Activated CD8-positive, alpha-beta memory T cell treated with anti-CD3 and anti-CD28 coated beads for 24 hours (primary cell): ENCODE measurements around the gene MMP2.

ENCODE experiments used
- DNase-seq: peaks from one replicate; pipeline ENCODE4 v3.0.0-alpha.2; 2020

The MMP2 gene

DNA sequence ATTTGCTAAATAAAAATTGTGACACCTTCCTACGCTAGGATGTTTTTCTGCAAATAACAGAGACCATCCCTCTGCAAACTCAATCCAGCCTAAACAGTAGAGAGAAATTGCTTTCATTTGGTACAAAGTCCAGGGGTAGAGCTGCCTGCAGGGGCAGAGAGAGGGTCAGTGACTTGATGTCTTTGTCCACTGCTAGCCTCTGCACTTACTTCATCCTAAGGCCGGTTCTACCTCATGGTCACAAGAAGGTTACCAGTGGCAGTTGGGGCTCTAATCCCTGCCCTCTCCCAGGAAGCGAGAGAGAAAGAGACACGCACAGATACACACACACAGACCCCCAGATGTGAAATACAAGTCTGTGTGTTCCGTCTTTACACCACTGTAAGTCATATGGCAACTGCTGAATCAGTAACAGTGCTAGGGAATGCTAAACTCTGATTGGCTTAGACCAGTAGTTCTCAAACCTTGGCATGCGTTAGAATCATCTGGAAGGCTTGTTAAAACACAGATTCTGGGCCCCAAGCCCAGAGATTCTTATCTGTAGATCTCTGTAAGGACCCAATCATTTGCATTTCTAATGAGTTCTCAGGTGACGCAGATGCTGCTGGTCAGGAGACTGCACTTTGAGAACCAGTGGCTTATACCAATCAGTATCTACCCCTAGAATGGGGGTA, 16.8 kb downstream of the MMP2 start:
- DNase-seq = no peak

DNA sequence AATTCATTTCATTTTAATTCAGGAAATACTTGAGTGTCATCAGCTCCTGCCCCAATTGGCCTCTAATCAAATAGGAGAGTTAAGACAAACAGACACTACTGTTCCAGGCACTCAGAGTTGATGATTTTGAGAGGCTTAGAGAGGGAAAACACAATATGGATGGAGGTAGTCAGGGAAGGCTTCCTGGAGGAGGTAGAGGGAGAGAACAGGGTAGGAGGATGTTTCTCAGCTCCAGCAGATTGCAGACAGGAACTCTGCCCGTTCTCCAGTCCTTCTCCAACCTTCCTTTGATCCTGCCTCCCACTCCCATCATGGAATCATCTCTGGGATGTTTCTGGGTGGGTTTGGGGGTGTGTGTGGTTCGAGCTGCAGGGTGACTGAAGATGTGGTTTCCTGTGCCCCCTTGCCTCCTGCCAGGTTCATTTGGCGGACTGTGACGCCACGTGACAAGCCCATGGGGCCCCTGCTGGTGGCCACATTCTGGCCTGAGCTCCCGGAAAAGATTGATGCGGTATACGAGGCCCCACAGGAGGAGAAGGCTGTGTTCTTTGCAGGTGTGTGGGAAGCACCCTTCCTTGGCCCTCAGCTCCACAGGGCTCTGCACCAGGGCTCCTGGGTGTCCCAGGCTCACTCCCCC, 17.6 kb downstream of the MMP2 start:
- no peak for DNase-seq

DNA sequence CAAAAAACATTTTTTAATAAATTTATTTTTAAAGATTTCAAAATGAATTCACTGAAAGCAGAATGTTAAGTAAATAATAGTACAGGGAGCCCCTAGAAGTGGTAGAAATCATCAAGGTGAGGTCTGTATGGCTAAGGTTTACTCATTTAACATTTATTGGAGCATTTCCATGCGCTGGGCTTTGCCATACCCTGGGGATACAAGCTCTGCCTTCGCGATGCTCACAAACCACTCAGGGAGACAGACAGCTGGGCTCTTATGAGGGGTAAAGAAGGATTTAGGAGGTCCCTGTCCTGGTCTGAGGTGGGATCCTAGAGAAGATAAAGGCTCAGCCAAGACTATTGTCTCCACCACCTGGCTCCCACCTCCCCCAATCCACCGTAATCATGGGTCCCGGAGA, 18.6 kb downstream of the MMP2 start:
- no peak for DNase-seq

DNA sequence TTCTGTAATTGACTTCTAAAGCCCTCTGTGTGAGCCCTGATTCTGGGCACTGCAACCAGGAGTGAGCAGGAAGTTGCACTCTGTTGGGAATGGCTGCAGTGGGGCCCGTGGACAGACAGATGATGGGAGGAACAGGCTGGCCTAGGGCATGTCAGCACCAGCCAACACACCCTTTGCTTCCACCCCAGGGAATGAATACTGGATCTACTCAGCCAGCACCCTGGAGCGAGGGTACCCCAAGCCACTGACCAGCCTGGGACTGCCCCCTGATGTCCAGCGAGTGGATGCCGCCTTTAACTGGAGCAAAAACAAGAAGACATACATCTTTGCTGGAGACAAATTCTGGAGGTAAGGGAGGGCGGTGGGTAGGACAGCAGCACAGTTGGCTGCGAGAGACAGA, 19.1 kb downstream of the MMP2 start:
- DNase-seq = no peak

DNA sequence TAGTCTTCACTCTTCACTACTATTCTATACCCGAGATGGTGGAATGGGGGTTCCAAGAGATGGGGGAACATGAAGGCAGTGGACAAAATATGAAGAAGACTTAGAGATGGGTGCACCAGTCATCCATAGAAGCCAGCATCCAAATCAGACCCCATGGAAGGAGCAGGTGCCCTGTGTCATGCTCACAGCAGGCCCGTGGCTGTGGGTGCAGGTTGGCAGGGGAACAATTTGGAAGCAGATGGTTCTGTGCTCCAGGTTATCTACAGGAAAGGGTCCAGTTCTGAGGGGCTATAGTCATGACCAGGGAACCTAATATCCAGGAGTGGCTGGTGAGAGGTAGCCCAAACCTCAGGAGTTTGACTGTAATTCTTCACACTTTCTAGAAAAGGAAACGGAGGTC, 20.3 kb downstream of the MMP2 start:
- DNase-seq = no peak

DNA sequence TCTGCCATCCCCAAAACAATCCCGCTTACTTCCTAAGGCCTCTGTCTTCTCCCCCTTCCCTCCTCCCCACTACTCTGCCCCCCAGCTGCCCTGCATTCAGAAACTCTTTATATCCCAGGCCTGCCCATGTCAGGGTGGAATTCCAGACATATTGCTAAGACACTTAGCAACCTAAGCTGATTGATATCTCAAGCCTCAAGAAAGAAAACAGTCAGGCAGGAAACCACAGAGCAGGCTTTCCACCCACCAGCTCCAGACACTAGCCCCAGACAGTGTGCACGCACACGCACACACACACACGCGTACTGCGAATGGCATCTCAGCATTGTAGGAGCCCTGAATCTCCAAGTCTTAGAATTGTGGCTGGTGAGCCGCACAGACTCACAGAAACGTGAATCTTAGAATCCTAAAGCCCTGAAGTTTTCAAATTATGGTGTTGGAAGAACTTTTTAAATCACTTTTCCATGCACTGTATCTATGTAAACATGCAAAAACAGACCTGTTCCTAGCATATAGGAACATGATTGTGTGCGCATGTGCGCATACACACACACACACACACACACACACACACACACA, 21.0 kb downstream of the MMP2 start:
- DNase-seq = no peak

DNA sequence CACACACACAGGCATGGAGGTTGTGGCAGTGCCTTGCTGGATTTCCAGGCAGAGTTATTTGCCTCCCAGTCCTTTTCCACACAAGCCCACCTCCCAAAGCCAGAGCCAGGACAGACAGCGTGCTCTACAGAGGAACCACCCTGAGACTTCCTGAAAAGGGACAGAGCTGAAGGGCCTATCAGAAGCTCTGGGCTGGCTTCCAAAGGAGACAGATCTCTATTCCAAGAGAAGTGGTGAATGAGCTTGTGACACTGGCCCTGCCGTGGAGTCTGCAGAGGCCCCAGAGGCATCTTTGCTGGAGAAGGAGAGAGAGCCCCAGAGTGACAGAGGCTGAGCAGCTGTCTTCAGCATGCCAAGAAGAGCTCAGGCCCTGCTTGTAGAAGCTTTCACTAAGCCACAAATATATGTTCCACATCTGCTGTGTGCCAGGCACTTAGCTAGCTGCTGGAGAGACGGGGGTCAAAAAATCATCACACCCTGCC, 21.6 kb downstream of the MMP2 start:
- DNase-seq = no peak

DNA sequence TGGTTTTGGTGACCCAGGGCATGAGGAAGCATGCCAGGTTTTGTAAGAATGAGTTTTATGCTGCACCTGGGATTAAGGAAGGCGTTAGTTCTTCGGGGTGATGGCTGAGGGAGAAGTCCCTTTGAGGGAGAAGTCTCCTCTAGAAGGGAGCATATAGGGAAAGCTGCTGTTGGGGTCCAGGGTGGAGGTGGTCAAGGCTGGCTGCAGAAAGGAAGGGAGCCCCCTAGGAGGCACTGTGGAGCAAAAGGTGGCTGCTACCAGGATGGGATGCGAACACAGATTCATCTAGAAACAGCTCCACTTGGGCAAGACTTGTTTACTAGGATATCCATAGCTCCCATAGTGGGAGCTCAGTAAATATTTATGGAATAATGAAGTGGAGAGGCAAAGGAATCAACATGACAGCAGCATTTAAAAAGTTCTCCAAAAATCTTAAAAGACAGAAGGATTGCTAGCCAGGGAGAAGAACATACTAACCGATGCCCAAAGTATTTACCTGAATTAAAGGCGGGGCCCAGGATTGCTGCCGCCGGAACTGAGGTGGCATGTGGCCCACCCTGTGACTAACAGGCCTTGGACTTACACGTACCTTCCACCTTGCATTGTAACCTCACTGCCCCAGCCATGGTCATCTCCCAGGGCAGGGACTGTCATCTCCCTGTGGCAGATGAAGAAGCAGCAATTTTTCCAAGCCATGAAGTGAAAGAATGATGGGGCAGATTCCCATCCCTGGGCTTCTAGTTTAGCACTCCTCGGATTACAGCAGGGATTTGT, 22.7 kb downstream of the MMP2 start:
- no peak for DNase-seq

DNA sequence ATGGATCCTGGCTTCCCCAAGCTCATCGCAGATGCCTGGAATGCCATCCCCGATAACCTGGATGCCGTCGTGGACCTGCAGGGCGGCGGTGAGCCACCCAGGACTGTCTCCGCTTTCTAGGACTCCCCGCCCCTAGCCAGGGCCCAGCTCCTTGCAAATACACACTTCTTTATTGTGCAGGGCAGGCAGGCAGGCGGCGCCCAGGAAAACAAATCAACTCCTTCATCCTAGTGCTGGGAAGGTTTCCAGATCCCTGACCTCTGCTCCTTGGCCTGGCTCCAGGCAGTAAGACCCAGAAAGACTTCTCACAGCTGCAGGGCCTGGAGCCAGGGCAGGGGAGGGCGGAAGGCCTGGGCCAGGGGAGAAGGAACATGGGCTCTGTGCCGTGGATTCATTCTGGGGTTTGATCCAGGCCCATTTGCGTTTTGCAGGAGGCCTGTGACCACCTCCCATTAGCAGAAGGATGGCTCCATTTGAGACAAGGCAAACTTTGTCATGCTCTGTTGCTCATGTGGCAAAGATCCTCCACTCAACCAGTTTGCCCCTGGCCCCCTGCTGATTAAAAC, 23.9 kb downstream of the MMP2 start:
- no peak for DNase-seq

DNA sequence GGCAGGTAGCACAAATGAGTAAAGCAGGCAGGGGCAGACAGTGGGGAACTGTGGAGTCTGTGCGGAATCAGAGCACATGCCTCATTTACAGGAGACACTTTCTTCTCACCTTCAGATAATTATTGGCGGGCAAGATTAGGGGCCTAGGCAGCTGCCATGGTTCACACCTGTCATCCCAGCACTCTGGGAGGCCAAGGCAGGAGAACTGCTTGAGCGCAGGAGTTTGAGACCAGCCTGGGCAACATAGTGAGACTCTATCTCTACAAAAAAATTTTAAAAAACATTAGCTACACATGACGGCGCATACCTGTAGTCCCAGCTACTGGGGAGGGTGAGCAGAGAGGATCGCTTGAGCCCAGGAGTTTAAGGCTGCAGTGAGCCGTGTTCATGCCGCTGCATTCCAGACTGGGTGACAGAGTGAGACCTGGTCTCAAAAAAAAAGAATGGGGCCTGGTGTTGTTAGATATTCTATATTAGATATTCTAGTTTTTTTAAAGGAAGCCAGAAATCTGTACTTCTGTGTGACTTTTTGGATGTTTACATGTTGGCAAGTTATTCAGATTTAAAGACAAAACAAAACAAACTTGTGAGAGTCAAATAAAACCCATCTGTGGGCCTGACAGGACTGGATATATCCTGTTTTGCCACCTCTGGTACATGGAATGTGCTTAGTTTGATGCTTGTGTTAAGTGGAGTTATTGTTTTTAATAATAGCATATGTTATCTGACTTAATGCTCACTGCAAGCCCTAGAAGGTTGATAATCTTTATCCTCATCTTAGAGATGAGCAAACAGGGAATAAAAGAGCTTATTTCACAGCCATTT, 24.9 kb downstream of the MMP2 start:
- no peak for DNase-seq

DNA sequence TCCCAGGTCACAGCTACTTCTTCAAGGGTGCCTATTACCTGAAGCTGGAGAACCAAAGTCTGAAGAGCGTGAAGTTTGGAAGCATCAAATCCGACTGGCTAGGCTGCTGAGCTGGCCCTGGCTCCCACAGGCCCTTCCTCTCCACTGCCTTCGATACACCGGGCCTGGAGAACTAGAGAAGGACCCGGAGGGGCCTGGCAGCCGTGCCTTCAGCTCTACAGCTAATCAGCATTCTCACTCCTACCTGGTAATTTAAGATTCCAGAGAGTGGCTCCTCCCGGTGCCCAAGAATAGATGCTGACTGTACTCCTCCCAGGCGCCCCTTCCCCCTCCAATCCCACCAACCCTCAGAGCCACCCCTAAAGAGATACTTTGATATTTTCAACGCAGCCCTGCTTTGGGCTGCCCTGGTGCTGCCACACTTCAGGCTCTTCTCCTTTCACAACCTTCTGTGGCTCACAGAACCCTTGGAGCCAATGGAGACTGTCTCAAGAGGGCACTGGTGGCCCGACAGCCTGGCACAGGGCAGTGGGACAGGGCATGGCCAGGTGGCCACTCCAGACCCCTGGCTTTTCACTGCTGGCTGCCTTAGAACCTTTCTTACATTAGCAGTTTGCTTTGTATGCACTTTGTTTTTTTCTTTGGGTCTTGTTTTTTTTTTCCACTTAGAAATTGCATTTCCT, 26.5 kb downstream of the MMP2 start:
- DNase-seq = no peak

DNA sequence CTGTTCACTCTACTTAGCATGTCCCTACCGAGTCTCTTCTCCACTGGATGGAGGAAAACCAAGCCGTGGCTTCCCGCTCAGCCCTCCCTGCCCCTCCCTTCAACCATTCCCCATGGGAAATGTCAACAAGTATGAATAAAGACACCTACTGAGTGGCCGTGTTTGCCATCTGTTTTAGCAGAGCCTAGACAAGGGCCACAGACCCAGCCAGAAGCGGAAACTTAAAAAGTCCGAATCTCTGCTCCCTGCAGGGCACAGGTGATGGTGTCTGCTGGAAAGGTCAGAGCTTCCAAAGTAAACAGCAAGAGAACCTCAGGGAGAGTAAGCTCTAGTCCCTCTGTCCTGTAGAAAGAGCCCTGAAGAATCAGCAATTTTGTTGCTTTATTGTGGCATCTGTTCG, 27.1 kb downstream of the MMP2 start:
- DNase-seq = no peak

DNA sequence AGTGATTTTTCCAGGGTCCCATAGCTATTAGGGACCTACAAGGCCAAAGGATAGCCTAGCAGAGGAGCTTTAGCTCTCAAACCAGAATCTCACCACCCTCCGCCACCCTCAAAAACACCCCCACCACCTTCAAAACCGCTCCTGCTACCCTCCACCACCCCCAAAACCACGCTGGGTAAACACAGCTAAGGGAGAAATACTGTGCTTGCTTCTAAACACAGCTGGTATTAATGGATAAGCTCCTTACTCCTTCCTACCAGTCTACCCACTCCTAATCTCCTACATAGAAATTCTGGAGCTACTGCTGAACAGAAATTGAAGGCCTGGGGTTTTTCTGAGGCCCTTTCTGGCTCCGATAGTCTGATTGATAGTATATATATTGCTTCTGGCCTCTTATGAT, 27.7 kb downstream of the MMP2 start:
- no peak for DNase-seq

DNA sequence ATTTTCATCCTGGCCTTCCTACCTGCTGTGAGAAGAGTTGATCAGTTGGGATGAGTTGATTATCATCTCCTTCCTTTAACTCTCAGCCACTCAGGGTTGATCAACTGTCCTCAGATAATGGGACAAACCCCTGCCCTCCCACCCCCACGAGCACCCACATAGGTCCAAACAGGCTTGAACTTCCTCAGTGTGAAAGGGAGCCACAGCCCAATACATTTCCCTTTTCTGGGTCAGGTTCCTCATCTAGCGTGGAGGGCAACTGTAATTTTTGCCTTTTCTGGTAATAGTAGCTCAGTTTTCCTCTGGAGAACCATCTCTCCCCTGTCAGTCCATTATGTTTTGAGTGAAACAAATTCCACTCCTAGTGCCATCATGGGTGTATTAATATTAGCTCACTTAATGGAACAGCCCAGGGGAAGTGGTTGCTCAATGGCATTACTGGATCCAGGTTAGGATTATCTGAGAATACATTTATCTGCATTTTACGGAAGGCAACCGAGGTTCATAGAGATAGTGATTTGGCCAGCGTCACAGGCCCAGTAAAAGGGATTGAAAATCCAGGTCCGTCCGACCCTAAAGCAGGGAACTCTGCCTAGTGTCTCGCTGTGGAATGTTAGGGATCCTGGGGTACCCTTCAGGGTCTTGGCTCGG, 29.4 kb downstream of the MMP2 start:
- DNase-seq = no peak

DNA sequence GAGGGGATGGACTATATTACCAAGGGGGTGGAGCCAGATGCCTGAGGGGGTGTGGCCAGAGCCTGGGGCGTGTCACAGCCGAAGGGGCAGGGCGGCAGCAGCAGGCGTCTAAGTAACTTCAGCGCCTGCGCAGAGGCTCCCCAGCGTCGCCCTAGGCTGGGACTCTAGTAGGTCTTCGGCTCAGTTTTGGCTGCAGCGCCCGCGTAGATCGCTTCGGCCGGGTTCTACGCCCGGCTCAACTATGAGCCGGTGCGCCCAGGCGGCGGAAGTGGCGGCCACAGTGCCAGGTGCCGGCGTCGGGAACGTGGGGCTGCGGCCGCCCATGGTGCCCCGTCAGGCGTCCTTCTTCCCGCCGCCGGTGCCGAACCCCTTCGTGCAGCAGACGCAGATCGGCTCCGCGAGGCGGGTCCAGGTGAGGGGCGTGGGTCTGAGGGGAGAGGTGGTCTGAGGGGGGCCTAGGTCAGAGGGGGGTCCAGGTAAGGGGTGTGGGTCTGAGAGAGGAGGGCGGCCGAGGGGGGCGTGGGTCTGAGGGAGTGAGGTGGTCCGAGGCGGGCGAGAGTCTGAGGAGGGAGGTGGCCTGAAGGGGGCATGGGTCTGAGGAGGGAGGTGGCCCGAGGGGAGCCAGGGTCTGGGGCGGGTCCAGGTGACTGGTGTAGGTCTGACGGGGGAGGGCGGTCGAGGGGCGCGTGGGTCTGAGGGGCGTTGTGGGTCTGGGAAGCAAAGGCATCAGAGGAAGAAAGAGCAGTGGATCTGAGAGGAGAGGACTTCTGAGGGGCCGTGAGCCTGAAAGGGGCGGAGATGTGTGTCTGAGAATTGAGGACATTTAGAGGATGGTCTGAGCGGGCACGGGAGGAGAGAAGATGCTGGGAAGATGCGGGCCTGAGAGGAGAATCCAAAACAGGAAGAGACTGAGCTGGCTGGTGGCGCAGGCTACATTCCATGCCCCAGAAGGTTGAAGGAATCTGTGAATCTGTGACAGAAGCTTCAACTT, 30.2 kb downstream of the MMP2 start, which contains the start of gene LPCAT2:
Gene LPCAT2 (plus strand): TSS at position 132 of the 991 bp plus-strand sequence. CDS start 110 bp downstream, at position 242.
- no peak for DNase-seq

DNA sequence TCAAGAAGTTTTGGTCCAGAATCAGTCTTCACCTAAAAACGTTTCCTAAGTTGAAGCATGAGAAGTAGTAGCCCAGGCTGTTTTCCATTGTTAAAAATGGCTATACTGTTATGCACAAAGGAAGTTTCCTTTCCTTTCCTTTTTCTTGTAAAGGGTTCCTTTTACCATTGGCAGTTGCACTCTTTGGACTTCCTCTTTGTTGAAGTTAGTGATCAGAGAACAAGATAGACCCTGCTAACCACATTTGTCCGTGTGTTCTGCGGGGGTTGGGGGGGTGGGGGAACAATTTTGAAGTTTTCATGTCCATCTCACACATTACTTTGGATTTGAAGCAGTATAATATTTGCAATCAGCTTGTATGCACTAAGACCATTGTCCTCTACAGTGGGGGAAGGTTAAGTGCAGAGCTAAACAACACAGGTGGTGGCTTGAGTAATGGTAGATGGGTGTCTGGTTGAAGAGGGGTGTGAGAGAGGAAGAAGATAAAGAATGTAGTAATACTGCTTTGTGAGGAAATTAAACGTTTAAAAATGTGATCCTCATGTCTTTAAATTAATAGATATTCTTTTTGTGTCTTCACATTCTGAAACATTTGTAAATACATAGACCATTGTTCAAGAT, 31.3 kb downstream of the MMP2 start:
- no peak for DNase-seq

DNA sequence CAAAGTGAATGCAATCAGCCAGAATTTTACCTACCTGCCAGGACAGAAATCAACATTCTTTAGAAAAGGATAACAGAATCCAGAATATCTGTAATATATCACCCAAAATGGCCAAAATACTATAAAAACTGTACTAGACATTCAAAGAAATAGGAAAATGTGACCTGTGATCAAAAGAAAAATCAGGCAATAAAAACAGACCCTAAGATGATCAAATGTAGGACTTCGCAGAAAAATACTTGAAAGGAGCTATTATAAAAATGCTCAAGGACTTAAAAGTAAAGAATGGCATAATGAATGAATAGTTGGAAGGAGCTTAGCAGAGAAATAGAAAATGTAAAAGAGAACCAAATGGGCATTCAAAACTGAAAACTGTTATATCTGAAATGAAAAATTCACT, 33.9 kb downstream of the MMP2 start:
- no peak for DNase-seq

DNA sequence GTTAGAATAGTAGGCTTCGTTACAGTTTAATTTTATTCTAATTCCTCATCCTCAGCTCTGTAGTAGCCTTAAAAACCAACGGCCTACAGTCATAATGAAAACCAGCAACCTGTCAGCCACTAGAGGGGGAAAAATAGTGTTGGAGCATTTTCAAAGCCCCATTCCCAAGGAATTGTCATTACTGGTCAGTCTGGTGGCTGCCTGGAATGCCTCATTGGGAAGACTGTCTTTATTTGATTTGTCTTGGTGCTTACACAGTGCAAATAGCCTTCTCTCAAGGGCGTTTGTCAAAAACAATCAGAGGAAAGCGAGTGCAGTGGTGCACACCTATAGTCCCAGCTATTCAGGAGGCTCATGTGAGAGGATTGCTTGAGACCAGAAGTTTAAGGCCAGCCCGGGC, 34.6 kb downstream of the MMP2 start:
- no peak for DNase-seq

DNA sequence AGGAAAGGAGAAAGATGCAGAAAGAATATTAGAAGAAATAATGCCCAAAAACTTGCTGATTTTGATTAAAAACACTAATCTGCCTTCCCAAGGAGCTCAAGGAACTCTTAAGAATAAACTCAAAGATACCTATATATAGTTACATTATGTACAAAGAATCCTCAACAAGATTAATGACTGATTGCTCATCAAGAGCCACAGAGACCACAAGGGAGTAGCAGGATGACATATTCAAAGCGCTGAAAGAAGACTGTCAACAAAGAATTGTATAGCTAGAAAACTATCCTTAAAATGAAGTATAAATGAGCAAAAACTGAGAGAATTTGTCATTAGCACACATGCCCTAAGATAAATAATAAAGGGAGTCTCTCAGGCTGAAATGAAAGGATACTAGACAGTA, 36.1 kb downstream of the MMP2 start:
- no peak for DNase-seq
